Fibroblast of gingiva (primary cell): Measurements from ENCODE around the gene TLR2.
"Not testable (repeated sequence)": the region's sequence is repeated elsewhere in the genome, so short reads cannot be mapped to it uniquely, and the experiment has no call there.

Experiments used
- DNase-seq: peaks from one replicate; pipeline ENCODE4 v3.0.0-alpha.2; 2011; ENCODE audit warnings: low read depth

Gene TLR2

DNA sequence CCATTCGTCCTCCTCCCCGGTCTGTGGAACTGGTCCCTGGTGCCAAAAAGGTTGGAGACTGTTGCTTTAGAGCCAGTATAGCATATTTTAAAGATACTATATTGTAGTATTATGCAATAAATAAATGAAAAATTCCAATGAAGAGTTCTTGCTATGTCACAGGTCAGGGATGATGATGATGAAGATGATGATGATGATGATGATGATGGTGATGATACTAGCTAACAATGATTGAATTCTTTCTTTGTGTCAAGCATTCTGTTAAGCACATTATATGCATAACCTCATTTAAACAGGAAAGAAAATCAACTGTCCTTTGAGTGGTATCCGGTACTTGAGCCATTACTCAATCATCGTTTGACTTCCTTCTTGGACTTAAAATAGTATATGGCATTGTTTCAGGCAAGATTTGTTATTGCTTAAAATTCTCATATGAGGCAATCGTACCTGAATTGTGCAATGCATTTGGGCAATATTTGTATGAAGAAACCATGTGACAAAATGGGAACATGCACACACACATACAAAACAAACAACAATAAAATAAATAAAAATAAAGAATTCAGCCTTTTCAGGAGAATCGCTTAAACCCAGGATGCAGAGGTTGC lies 22.8 kb upstream of the TLR2 start:
- peak; percentile 91 for DNase-seq

DNA sequence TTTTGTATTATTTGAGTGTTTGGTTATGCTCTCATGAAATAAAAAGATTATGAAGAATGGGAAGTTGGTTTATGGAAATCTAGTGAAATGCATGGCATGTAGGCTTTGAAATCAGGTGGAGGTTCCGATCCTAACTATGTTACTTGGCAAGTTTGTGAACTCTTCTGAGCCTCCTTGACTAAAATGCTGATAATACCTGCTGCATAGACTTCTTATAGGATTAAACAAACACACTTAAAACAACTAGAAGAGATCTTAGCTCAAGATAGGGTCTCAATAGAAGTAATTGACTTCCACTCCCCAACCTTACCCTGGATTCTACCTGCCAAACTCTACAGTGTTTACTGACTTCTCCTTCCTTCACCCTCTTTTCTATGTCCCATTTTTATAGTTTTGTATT lies 22.2 kb upstream of the TLR2 start:
- DNase-seq, result no peak

DNA sequence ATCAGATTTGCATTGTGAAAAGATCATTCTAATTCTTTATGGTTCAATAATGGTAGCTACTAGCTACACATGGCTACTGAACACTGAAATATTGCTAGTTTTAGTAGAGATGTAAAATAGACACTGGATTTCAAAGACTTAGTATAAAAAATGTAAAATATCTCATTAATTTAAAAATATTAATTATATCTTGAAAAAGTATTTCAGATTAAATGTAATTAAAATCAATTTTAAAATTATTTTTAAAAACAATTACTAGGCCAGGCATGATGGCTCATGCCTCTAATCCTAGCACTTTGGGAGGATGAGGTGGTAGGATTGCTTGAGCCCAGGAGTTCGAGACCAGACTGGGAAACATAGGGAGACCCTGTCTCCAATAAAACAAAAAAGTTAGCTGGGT lies 20.4 kb upstream of the TLR2 start:
- DNase-seq, result no peak

DNA sequence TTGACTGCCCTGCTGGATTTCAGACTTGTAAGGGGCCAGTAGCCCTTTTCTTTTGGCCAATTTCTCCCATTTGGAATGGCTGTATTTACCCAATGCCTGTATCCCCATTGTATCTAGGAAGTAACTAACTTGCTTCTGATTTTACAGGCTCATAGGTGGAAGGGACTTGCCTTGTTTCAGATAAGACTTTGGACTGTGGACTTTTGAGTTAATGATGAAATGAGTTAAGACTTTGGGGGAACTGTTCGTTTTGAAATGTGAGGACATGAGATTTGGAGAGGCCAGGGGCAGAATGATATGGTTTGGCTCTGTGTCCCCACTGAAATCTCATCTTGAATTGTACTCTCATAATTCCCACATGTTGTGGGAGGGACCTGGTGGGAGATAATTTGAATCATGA lies 17.6 kb upstream of the TLR2 start:
- not testable (repeated sequence) for DNase-seq

DNA sequence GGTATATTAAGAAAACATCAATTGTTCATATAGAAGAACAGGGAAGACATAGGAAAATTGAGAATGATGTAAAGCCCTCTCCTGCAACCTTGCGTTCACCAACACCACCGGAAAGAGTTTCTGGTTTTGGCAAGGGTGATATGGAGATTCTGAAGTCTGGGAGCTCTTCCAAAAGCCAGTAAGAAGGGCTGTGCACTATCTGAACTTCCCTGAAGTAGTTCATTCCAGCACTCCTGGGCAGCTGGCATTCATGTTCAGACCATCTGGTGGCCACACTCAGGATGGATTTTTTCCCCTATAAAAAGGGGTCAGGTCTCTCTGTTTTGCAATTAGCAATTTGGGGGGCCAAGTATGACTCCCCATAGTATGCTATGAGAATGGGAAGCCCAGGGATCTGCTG lies 15.4 kb upstream of the TLR2 start:
- DNase-seq, result no peak

DNA sequence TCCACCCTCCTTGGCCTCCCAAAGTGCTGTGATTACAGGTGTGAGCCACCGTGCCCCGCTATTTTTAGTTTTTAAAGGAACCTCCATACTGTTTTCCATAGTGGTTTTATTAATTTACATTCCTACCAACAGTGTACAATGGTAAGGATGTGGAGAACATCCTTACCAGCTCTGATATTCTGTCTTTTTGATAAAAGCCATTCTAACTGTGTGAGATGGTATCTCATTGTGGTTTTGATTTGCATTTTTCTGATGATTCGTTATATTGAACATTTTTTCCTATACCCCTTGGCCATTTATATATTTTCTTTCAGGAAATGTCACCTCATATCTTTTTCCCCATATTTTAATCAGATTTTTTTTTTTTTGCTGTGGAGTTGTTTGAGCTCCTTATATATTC lies 14.2 kb upstream of the TLR2 start:
- DNase-seq, result no peak

DNA sequence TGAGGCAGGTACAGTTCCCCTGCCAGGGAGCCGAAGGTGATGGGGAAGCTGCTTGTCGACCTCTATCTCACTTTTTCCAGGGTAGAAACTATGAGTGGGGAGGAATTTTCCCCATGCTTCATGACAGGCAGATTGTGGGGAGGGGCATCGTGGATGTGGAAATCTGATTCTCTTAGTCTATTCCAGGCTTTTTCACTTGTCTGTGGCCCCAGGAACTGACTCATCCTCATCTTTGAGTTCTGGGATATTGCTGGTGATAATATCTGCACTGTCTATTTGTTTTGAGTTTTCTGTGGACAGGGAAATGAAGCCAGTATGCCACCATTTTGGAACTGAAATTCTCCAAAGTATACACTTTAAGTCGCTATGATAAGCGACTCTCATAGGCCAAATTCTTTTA lies 7.6 kb upstream of the TLR2 start:
- no peak for DNase-seq

DNA sequence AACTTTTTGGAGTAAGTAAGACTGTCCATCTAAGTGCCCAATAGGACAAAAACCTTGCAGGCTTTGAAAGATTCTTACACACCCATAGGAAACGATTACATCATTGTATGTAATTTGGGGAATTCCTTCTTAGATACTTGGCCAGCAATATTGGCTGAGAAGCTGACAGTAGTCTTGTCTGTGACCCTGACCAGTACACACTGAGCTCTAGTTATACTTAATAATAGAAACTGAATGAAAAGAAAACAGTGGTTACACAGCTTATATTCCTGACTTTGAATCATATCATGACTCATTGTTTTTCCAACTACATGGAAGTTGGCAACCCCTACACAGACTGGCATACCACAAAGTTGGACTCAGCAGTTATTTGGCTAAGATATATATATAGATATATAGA lies 7.1 kb upstream of the TLR2 start:
- DNase-seq, result peak; percentile 86

DNA sequence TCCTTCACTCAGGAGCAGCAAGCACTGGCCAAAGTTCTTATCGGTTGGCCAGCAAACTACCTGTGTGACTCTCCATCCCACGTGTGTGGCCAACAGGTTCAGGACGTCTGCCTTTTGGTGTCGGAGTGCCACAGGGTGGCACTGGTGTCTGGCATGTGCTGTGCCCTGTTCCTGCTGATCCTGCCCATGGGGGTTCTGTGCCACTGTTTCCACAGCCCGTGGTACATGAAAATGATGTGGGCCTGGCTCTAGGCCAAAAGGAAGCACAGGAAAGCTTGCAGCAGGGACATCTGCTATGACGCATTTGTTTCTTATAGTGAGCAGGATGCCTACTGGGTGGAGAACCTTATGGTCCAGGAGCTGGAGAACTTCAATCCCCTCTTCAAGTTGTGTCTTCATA lies 4.6 kb upstream of the TLR2 start:
- no peak for DNase-seq

DNA sequence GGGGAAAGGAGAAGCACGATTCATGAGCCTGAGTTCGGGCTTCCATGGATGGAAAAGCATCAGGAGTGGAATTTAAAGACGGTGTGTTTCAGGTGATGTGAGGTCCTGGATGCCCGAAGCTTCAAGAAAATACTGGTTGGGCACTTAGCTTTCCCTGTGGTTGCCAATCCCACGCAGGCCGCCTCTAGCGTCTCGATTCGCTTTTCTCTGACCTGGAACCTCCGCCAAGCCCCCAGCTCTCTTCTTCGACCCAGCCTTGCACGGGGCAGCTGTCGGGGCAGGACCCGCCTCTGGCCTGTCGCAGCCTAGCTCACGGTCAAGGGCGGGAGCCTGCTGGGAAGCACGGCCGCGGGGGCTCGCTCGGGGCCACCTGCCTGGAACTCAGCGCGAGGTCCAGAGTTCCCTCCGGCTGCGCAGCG lies 308 bp upstream of the TLR2 start:
- no peak for DNase-seq

DNA sequence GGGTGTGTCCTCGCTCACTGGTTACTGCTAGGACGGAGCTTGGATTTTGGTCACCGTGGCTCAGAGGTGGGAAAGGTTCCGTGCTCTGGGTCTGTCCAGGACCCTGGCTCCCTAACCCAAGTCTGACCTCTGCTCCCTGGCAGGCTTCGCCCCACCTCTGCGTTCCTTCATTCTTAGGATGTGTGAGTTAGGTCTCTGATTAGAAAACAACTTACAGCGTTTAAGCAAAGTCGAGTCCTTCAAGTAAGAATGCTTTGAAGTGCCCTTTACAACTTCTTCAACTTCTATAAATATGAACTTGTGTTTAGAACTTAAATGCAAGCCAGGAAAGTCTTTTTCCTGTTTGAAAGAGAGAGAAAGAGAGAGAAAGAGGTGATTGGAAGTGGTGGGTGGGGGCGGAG lies 891 bp downstream of the TLR2 start:
- DNase-seq, result no peak

DNA sequence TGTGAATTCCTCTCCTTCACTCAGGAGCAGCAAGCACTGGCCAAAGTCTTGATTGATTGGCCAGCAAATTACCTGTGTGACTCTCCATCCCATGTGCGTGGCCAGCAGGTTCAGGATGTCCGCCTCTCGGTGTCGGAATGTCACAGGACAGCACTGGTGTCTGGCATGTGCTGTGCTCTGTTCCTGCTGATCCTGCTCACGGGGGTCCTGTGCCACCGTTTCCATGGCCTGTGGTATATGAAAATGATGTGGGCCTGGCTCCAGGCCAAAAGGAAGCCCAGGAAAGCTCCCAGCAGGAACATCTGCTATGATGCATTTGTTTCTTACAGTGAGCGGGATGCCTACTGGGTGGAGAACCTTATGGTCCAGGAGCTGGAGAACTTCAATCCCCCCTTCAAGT lies 20.4 kb downstream of the TLR2 start:
- DNase-seq, result no peak

DNA sequence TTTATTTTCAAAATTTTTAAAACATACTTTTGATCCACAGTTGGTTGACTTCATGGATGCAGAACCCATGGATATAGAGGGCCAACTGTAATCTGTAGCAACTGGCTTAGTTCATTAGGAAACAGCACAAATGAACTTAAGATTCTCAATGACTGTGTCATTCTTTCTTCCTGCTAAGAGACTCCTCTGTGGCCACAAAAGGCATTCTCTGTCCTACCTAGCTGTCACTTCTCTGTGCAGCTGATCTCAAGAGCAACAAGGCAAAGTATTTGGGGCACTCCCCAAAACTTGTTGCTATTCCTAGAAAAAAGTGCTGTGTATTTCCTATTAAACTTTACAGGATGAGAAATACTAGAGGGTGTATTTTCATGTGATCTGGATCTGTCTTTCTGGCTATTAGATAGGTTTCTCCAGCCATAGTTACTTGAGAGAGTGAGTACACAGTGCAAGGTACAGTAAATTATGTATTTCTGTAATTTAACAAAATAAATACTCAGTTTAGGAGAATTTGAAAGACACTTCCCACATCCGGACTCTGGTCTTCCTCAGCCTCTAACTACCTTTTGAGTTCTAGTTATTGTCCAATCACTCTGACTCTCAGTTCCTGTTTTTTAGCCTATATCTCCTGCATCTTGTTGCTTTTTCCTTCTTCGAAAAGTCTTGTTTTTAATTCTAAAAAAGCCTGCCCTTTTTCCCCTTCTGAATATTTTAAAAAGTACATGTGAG lies 21.8 kb downstream of the TLR2 start:
- no peak for DNase-seq

DNA sequence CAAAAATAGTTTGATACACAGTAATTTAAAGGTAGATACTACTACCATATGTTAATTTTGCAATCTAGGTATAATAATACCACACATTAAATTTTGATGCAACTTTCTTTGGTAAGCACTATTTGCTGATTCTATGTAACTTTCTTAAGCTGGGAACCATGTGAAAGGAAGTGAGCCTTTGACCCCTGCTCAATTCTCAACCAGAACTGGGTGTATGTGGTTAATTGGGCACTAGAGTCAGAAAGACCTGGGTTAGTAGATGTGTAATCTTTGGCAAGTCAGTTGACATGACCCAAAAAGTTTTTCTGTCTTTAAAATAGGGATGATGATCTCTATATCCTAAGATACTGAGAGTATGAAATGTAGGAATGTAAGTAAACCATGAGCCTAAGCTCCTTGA lies 22.4 kb downstream of the TLR2 start:
- no peak for DNase-seq

DNA sequence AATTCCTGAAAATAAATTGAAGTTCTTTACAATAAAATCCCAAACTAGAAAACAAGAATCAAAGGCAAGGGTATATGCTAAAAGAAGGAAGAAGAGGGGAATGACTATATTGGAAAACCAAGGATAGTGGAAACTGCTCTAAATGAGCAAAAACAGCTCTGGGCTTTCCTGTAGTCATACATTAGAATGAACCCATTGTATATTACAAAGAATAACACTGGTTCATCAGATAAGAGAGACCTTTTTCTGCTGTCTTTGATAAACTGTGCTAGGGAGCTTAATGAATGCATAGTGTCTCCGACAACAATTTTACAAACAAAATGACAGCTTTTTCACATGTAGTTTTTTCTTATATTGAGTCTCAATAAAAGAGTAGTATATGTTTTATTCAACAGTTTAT lies 26.6 kb downstream of the TLR2 start:
- DNase-seq, result no peak

DNA sequence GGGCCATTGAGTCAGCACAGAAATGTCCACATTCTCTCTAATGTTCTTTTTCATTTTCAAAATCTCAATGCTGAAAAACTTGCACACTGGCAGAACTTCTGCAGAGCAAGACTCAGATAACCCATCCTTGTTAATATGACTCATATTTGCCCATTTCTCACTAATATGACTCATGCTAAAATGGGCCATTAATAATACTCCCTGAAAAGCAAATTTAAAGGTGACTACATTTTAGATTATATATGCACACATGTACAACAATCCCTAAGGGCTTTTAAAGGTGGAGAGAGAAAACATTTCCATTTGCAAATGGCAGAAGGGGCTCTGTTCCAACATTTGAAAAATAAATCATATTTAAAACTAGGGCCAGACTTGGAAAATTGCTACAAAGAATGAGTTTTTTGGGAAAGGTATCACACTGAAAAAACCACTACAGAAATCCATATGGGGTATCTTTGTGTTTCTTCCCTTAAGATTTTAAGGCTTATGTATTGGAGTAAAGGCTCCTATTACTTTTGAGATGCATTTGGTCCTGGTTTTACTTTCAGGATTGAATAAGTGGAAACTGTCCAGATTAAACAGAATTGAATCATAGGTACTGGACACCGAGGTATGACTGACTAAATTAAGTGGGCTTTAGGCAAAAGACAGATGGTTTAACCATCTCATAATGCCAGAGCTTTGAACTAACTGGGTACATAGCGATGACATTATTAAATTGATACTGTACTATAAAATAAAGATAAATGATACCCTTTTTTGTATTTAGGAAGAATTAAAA lies 30.0 kb downstream of the TLR2 start:
- DNase-seq, result no peak

DNA sequence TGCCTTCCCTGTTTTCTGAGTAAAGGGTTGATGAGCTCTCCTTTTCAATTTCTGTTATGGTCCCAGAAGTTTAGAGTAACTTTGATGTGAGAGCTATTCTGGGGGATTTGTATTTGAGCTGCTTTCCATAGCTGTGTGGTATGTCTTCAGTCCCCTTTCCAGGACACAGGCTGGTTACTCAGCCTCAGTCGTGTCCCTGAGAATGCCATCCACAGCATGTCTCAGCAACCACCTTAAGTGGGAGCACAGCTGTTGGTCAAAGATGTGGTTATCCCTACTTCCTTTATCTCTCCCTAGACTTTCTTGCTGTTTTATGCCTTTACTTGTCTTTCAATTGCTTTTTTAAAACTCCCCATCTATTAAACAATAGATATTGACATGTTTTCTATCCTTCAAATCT lies 38.0 kb downstream of the TLR2 start:
- DNase-seq, result no peak

DNA sequence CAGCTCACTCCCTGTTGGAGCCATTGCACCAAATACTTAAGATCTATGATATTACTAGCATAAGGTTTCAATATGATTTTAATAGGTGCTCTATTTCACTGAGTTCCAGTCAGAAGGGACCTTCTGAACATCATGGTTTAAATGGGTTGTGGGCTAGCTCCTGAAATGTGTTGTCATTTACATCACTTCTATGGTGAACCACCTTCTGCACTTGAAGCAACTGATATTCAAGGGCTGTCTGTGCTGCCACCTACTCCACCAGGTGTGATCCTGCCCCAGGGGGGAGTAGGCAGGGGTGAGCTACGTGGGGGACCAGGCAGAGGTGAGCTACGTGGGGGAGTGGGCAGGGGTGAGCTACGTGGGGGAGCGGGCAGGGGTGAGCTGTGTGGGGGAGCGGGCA lies 40.5 kb downstream of the TLR2 start:
- DNase-seq, result no peak

DNA sequence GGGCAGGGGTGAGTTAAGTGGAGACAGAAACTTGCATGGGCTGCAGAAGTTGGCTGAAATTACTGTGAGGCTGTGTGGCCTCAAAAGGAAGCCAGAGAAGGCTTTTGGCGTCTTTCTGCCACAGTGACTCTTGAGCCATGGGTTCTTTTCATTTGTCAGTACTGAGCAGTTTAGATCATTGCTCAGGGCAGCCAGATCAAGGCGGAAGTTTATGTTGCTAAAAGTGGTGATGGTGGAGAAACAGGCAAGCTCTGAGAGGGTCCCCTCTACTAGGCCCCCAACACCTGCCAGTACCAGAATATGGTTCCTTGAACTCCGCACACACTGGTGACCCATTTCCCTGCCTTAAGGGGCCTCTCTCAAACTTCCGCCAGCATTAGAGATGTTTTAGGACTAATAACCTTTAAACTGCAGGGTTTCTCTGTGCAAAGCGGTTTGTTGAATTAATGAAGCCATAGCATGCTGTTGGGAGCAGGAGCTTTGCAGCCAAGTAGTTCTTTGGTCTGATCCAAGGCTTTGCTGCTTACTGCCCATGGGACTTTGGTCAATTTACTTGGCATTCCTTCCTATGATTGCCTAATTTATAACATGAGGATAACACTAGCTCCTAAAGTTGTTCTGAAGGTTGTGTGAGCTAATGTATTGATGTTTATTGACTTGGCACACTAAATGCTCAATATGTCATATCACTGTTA lies 41.2 kb downstream of the TLR2 start:
- peak; percentile 74 for DNase-seq

DNA sequence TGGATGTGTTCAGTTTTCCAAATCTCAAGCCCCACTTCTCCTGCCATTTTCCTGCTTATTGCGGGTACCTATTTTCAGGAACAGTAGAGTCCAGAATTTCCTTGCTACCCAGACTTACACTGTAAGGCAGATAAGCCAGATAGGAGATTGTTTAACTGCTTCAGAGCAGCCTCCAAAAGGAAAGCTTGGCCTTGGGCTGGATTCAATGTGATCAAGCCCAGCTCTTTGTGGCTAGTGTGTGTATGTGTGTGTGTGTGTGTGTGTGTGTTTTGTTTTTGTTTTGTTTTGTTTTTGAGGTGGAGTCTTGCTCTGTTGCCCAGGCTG lies 41.7 kb downstream of the TLR2 start:
- no peak for DNase-seq

DNA sequence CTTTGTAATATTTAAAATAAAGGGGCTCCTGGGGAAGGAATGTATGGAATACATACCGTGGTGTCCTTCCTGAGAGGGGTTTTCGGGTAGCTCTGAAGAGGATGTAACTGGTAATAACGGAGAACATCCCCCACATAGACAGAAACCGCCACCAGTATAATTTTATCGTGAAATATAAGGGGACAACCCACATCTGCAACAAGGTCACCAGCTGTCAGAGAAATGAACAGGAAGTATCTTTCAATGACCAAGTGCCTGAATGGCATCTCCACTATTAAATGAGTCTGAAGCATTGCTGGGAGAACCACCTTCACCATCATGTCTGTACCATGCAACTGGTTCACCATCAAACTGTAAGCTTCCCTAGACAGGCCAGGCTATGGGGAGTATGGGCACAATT lies 44.1 kb downstream of the TLR2 start:
- DNase-seq, result no peak

DNA sequence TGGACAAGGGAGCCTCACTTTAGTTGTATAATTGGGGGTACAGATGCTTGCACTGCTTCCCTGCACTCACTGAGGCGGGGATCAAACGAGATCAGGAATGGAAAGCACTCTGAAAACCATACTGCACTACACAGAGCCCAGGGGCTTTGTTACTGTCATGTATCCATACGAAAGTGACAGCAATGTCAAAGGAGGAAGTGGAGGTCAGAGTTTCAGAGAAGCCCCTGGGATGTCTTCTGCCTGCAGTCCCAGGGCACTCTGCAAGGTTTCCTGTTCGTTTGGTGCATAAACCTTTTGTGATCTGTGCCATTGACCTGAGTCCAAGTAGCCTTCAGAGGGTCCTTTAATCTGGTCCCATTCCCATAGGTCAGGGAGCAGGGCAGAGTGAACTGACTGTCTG lies 44.6 kb downstream of the TLR2 start:
- no peak for DNase-seq

DNA sequence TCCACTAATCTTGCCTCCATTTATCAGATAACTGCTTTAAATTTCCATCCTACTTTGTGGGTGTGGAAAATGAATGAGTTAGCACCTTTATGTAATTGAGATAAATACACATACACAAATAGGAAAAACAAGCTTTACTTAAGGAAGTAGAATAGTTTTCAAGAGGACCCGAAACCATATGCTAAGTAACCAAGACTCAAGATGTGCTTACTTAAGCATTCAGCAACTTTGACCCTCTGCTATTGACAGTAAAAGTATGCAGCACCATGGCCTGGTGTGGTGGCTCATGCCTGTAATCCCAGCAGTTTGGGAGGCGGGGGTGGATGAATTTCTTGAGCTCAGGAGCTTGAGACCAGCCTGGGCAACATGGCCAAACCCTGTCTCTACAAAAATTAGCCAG lies 45.8 kb downstream of the TLR2 start:
- no peak for DNase-seq
